Anterior cingulate cortex (tissue), 58 donors: ENCODE measurements around the gene S100A16.

Source experiments
- DNase-seq, 58 donors: peaks; one replicate each; lab custom pipeline; 2025; lab: John Stamatoyannopoulos, UW

The S100A16 gene

DNA sequence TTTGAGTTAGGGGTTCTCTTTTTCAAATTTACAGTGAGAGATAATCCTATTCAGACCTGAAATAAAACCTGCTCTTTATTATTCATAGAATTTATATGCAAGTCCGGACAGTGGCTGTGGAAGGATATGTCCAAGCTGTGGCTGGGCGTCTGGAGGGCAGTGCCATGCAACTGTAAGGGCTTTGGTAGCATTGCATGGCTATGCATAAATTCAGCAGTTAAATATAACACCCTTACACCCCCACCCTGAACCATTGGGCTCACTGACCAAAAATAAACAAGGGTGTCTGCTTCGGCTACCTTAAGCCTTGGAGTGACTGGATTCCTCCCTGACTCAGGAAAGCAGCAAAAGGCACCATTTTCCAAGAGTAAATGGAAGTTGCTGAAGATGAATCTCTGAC, 26.3 kb upstream of the S100A16 start:
- DNase-seq = no peak

- DNase-seq = no peak
Measured at GRCh38 chr1:153638261-153638660, 25.3 kb upstream of the S100A16 start.

DNA sequence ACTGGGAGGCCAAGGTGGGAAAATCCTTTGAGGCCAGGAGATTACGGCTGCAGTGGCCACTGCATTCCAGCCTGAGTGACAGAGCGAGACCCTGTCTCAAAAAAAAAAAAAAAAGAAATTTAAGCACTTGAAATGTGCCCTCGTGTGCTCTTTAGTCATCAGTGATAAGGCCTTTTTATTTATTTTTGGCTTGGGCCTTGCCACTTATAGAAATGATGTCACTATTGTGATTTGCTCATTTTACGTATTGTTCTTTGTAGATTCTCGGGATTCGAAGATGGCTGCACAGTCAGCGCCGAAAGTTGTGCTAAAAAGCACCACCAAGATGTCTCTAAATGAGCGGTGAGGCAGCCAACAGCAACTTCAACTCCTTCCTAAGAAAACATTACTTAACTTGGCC, 23.4 kb upstream of the S100A16 start:
- DNase-seq = no peak

- no peak for DNase-seq
Measured at GRCh38 chr1:153635872-153636271, 22.9 kb upstream of the S100A16 start.

GRCh38 chr1:153633754-153634665, 21.1 kb upstream of the S100A16 start, which contains the start of gene CHTOP:
Gene CHTOP, plus strand, starts transcription at chr1:153634066. Its CDS starts 2,523 bp downstream, at chr1:153636589.
- peak; percentile 63 to 99 (median 96) for DNase-seq

DNA sequence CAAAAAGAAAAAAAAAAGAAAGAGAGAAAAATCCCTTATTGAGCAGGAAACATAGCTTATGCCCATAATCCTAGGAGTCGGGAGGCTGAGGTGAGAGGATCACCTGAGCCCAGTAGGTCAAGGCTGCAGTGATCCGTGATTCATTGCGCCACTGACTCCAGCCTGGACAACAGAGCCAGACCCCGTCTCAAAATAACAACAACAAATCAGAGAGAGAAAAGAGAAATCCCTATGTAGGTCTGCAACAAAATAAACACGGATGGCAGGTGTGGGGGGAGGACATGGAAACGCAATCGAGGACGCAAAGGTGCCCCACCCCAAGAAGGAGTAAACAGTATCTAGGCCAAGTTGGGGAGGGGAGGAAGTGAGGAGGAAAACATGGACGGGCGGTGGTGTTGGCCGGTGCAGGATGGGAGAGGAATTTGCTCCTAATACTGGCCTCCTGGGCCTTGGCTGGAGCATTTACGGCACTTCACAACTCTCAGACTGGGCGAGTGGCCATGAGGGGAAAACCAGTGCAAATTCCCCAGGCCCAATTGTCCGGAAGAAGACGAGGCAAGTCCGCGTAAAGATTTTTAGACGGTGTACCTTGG, 20.3 kb upstream of the S100A16 start:
- DNase-seq = peak in 8 of 58 donors; percentile 61 to 85 (median 74)

DNA sequence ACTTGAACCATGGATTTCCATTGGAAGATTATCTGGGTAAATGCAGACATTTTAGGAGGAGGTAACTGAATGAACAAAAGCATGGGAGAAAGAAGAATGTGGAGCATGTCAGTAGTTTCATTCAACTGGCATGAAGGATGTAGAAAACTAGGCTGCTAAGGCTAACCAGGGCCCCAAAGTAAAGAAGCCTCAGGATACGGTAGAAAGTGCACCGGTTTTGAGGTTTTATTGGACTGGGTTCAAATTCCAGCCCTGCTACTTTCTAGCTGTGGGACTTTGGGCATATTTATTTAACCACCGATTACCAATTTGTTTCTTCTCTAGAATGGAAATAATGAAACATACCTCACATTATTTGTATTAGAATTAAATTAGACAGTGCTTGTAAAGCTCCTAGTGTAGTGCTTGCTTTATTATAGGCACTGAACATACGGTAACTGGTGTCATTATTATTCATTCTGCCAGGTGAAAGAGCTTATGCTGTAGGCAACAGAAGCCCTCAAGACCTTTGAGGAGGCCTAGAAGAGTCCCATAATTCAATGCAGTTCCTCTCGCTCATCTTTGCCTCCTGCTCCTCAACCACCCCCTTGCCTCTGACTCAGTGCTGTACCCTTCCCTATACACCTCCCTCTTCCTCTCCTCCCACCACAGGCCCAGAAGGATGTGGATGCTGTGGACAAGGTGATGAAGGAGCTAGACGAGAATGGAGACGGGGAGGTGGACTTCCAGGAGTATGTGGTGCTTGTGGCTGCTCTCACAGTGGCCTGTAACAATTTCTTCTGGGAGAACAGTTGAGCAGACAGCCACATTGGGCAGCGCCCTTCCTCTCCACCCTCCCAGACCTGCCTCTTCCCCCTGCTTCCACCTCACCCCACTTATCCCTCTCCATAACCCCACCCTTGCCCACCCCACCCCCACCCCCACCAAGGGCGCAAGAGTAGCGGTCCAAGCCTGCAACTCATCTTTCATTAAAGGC, 18.4 kb upstream of the S100A16 start:
- no peak for DNase-seq

GRCh38 chr1:153630384-153630783, 17.4 kb upstream of the S100A16 start:
- DNase-seq = no peak

- peak in 37 of 58 donors; percentile 8 to 70 (median 40) for DNase-seq
Measured at GRCh38 chr1:153629971-153630370, 17.0 kb upstream of the S100A16 start.

- DNase-seq = no peak
Measured at GRCh38 chr1:153629343-153629665, 16.4 kb upstream of the S100A16 start.

DNA sequence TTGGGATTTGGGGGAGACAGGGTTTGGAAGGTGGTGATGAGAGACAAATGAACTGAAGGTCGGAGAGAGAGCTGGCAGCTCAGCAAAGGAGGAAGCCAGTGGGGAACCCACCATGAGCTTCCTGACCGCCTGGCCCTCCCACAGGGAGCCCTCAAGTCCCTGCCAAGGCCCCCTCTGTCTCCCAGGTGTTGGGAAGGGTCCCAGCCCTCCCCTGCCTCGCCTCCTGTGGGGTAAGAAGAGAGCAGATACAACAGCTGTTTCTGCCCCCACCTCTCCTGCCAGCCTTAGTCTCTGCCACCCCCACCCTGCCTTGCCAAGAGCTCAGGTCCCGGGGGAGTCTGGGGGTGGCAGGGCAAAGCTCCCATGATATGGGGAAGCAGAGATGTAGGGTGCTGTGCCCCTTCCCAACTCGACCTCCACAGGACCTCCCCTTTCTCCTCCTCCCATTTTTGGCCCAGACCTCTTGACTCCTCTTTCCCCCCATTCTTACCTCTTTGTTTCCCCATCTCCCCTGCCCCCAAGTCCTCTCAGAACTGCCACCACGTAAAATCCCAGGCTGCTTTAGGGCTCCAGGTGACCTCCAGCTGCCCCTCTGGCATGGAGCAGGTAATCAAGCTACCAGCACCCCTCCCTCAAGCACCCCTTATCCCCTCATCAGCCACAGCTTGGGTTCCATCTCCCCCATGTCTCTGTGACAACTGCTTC, 15.9 kb upstream of the S100A16 start:
- DNase-seq = no peak

DNA sequence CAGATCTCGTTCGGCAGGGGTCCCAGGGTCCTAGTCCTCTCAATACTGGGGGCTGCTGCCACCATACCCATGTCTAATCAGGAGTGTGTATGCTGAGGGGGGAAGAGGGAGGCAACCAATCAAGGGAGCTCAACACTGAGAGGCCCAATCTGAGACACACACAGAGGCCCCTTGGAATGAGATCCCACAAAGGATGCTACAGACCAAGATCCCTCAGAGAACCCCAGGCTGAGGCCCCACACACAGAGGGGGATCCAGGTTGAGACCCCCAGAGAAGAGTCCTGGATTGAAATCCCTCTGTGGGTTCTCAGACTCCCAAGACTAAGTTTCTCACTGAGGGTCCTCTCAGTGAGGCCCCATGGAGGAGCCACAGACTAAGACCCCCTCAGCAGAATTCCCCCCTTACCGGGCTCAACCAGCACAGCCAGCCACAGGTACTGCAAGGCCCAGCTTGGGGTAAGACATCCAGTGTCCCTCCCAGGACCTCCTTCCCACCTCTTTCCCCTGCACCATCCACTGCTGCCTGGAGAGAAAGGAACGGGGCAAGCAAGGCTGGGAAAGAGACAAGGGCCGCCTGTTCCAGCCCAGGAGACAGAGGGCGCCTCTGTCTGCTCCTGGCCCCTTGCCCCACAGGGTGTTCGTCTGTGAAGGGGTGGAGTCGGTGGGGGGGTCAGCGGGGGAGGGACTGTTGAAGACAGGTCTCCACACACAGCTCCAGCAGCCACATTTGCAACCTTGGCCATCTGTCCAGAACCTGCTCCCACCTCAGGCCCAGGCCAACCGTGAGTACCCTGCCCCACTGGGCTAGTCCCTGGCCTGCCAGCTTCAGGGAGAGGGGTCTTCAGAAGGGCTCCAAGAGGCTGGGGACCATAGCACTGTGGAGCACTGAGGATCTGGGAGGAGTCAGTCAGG, 15.0 kb upstream of the S100A16 start, which contains the start of gene S100A1:
Gene S100A1, plus strand, starts transcription at position 720 of the 912 bp plus-strand sequence. CDS start 2,088 bp downstream, outside the sequence.
- peak in 53 of 58 donors; percentile 16 to 91 (median 68) for DNase-seq

GRCh38 chr1:153626904-153627714, 14.2 kb upstream of the S100A16 start, which contains the start of gene S100A13:
Gene S100A13, minus strand, starts transcription at chr1:153627505. Its CDS starts 1,033 bp downstream, at chr1:153626472.
- peak in 50 of 58 donors; percentile 14 to 81 (median 48) for DNase-seq

DNA sequence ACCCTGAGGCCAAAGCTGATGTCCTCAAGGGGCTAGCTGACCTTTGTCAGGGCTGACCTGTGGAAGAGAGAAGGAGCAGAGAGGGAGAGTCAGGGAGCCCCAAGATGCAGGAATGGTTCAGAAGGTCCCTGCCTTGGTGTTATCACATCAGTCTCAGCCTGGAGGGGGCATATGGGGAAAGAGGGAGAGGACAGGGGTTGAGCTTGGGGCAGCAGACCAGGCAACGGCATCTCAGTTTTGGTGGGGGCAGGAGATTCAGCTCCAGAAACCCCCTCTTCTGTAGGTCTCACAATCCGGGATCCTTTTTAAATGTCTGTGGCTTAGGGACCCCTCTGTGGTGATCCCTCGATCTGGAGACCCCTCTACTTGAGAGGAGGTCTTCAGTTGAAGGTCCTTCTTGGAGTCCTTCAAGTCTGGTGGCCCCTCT, 13.6 kb upstream of the S100A16 start:
- DNase-seq = no peak

DNA sequence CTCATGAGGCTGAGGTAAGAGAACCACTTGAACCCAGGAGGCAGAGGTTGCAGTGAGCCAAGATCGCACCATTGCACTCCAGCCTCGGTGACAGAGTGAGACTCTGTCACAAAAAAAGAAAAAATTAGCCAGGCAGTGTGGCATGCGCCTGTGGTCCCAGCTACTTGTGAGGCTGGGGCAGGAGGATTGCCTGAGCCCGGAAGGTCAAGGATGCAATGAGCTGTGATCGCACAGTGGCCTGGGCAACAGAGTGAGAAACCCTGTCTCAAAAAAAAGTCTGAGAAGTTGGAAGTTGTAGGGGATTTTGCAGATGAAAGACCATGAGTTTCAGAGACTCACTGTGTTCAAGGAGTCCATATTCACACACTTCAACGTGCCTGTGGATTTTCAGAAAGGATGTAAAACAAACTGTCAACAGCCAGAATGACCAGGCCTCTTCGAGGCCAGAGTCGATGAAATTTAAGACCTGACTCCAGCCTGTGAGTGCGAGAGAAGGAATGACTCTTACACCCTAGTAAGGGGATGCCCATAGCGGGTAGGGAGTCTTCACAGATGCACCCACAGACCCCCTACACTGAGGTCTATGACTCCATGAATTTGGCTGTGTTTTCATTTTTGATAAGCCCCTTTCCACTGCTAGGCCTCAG, 12.2 kb upstream of the S100A16 start:
- DNase-seq = no peak

DNA sequence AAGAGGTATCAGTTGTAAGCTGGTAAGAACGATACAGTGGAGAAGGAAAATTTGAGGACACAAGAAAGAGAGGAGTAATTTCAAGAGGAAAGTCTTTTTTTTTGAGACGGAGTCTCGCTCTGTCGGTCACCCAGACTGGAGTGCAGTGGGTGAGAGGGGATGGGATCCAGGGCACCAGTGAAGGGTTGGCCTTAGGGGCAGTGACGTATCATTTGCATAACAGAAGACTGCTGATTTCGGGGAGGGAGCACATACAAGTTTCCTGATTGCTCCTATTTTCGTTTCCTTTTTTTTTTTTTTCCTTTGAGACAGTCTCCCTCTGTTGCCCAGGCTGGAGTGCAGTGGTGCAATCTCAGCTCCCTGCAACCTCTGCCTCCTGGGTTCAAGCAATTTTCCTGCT, 10.2 kb upstream of the S100A16 start:
- DNase-seq = no peak

DNA sequence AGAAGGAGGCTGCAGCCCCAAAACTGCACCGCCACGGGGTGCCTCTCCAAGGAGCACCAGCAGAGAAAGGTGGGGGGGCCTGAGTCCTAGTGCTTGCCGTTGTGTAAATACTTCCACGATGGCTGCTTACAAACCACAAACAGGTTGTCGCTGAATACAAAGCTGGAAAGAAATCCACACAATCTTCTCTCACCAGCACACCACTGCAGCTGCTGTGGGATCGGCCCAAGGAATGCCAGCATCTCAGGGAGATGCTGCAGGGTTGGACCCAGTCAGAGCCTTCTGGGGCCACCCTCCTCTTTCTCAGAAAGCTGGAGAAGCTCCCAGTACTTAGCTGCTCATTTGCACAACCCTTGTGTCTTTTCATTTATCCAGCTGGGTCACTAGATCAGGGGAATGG, 6.2 kb upstream of the S100A16 start:
- no peak for DNase-seq
